HG03045 (cell line): Measurements from ENCODE around the gene RCAN1.
"Not testable (repeated sequence)": the region's sequence is repeated elsewhere in the genome, so short reads cannot be mapped to it uniquely, and the experiment has no call there.

Source experiments
- ATAC-seq: cut with Tn5 transposase; IDR thresholded peaks from one replicate; pipeline ENCODE4 v1.9.1; 2021; ENCODE audit warnings: mild to moderate bottlenecking, moderate library complexity; ENCODE audit not compliant: unreplicated experiment

RCAN1 gene

GRCh38 chr21:34520281-34520680 is 94.6 kb downstream of the RCAN1 start:
- no peak for ATAC-seq

- no peak for ATAC-seq
Observed at GRCh38 chr21:34519694-34520093, 95.2 kb downstream of the RCAN1 start.

- ATAC-seq, result no peak
Observed at GRCh38 chr21:34519016-34519415, 95.9 kb downstream of the RCAN1 start.

DNA sequence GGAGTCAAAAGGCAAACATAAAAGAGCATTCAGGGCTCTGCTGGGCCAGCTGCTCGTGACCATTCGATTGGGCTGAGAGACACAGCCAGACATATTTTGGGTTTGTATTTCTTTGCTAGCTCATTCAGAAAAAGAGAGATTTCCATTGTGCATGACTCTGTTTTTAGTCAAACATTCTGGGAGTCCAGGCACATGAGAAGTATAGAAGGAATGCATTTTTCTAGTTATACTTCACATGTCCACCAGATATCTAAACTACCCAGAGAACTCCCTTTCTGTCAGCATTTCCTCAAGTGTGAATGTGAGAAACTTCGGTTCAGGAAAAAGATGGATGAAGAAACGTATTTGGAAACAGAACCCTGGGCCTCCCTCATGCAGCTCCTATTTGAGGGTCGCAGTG is 96.6 kb downstream of the RCAN1 start:
- ATAC-seq, result no peak

DNA sequence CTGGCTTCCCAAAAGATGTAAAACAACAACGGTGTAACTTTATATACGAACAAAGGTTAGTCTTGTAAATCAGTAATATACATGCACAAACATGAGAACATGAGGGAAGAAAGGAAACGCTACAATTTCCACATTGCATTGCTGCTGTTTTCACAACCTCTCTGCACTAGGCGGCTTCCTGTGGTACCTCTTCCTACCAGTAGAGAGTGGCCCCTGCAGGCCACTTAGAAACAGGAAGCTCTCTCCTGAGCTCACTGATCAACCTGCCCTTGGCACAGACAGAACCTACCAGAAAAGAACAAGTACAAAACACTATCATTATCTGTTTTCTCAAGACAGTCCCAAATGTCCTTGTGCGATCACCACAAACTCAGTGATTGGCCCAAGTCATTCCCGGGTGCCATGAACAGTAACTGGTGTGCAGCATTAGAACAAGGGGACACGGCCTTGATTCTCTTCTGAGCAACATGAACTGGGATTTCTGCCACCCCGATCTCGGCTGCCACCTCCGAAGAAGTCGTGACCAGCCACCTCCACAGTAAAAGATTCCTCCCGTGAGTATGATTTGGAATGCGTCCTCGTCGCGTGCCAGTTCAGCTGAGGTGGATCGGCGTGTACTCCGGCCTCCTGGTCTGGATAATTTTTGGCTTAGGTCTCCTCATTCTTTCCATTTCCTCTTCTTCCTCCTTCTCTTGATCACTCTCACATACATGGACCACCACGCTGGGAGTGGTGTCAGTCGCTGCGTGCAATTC is 97.2 kb downstream of the RCAN1 start:
- ATAC-seq, result no peak

DNA sequence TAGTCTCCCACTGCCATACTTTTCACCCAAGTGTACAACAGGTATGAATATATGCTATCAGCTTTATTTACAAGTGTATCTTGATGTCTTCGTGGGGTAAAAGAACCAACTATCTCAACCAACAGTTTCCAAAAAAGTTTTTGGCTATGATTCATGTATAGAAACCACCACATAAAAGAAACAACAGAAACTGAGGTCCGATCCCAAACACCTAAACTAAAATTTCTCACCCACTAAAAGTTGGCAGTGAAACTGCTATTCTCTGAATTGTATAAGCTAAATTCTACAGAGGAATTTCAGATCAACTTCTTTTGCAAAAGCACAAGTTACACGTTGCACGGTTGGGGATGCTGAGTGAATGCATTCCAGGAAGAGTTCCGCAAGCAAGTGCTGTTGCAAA is 97.9 kb downstream of the RCAN1 start:
- ATAC-seq, result no peak

GRCh38 chr21:34514576-34515115 is 100.3 kb downstream of the RCAN1 start:
- no peak for ATAC-seq

DNA sequence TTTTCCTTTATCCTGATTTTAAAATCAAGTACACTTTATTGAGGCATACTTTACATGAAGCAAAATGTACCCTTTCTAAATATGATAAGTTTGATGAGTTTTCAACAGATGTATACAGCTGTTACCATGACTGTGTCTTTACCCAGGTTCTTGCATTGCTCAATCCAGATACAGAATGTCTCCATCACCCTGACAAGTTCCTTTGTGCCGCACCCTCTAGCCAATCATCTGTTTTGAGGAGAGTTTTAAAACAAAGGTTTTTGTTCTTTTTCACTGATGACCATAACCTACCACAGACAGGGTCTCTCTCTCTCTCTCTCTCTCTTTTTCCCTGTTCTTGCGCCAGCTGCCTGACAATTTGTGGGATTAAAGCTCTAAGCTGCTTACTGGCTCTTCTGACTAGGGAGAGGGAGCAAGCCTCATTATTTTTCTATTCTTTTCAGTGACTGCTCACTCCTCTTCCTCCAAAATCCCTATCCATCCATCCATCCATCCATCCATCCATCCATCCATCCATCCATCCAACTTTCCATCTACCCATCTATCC is 101.7 kb downstream of the RCAN1 start:
- no peak for ATAC-seq

GRCh38 chr21:34511787-34512455 is 103.0 kb downstream of the RCAN1 start, which contains the start of gene KCNE1:
Gene KCNE1, minus strand, starts transcription at chr21:34512210. Its CDS starts 62,576 bp downstream, at chr21:34449634.
- no peak for ATAC-seq

DNA sequence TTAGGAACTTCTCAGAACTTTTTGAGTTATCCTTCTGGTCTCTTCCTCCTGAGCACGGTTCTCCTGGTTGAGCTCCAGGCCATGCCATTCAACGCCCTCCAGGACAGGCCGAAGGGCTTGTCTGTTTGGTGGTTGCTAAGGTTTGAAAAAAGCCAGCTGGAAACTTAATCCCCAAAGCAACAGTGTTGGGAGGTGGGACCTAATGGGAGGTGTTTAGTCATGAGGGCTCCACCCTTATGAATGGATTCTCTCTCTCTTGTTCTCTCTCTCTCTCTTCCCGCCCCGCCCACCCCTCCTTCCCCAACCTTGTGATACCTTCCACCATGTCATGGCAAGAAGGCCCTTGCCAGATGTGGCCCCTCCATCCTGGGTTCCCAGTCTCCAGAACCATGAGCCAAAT is 103.7 kb downstream of the RCAN1 start:
- no peak for ATAC-seq

- ATAC-seq, result no peak
Observed at GRCh38 chr21:34510148-34511142, 104.5 kb downstream of the RCAN1 start.

GRCh38 chr21:34509151-34509550 is 105.8 kb downstream of the RCAN1 start:
- no peak for ATAC-seq

DNA sequence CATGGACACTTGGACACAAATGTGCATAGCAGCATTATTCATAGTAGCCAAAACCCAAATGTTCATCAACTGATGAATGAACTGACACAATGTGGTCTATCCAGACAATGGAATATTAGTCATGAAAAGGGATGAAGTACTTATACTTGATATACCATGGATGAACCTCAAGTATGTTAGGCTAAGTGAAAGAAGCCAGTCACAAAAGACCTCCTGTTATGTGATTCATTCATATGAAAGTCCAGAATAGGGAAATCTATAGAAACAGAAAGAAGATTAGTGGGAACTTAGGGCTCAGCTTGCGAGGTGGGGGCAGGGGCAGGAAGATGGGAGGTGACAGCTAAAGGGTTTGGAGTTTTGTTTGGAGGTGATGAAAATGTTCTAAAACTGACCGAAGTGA is 110.3 kb downstream of the RCAN1 start:
- ATAC-seq, result no peak

- ATAC-seq, result no peak
Observed at GRCh38 chr21:34502480-34503106, 112.3 kb downstream of the RCAN1 start.

DNA sequence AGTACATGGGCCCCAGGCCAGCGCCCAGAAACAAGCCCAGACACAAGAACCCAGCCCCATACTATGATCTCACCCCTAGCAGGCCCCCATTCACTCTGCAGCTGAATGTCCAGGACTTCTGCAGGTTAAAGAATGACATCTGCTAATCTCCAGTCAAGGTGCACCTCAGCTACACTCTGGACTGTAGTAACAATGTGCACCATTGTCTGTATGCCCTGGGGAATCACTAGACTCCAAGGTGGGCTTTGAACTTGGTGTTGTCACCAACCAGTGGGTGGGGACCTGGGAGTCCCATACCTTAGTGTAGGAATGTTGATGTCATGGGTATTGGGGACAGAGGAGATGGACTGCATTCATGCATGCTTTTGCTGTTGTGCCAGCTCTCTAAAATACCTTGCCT is 113.2 kb downstream of the RCAN1 start:
- no peak for ATAC-seq

DNA sequence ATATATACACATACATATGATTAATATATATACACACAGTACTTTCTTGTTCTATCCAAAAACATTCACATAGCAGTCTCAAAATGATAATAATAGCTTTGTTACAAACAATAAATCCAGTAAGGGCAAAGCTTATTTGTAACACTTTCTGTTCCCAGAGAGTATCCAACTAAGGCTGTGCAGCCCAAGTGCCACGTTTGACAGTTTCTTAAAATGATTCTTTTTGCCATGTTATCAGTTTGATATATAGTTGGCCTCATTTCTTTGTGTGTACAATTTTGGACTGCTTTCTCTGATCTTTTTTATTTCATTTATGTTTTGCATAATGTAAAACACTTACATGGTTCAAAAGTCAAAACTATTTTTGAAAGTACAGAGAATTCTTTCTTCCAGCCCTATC is 114.7 kb downstream of the RCAN1 start:
- no peak for ATAC-seq

DNA sequence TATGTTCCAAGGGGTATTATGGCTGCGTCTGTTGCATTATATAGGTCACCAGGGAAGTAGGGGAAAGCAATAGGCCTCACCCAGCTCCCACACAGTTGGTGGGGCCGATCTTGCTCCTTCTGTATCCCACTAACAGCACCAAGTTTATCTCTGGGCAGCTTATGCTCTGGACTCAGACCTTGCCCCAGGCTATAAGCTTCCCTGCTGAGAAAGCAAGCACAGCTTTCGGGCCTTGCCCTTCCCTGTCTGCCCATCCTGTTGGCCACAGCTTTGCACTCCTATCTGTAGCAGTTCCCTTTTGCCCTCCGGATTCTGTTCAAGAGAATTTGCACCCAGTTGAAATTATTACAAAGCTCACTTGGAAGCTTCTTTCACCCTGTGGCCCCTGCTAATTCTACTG is 115.8 kb downstream of the RCAN1 start:
- ATAC-seq, result no peak

- ATAC-seq, result no peak
Observed at GRCh38 chr21:34498623-34499022, 116.3 kb downstream of the RCAN1 start.

DNA sequence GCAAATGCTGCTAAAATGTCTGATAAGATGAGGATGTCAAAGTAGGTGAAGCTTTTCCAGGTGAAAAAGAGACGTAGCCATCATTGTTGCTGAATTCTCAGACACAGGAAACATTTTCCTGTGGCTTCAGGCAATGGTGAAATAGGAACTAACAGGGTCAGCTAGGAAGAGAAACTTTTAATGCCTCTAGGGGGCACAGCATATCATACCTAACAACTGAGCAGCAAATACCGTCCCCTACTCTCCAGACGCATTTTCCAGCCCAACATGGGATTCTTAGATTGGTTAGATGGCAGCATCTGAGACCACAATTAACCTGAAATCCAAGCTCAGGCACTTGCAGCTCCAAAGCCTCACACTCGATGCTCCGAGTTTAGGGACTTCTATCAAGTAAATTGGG is 131.1 kb downstream of the RCAN1 start:
- ATAC-seq, result not testable (repeated sequence)

GRCh38 chr21:34483435-34483834 is 131.5 kb downstream of the RCAN1 start:
- ATAC-seq, result not testable (repeated sequence)
